ENCODE results near the gene BBS2. TPM values are rescaled to one million over a fixed set of nuclear protein-coding genes. Genes with fewer than 3 reads are reported as not detected.

BBS2 gene
- total and polyA plus RNA-seq, 2 of the 4 experiments (the other 2 are of a cell fraction) = 18.6 to 32.3 TPM

- no peak for DNase-seq
- H2AK5ac ChIP-seq (ENCODE audit: low read depth, low read length) = no peak overlapping the region
- no peak overlapping the region for H2BK5ac ChIP-seq (ENCODE audit: low read depth, low read length, poor library complexity, severe bottlenecking)
- peaks cover 3% of the 10 kb centered on the region; the same call in 1 of the 2 replicates for H3K9me1 ChIP-seq (ENCODE audit: insufficient read depth, low read length)
- H4K5ac ChIP-seq (ENCODE audit: low read depth, low read length) = no peak overlapping the region
- no peak overlapping the region for H3K4me3 ChIP-seq (ENCODE audit: insufficient read depth, low read depth, low read length)
- in situ Hi-C loops (cut with MboI; ENCODE audit: low sequenced_read_pairs) = no loop called here
- no peak overlapping the region for H3K4me2 ChIP-seq (ENCODE audit: low read depth, low read length)
- intact Hi-C loops (cut with micrococcal nuclease) = loop anchor here (2.0 kb wide), 1 partner anchor 13 kb away; no protein-coding TSS in a partner anchor
- H3K23ac ChIP-seq (ENCODE audit: low read depth, low read length) = no peak overlapping the region
- ChIA-PET POLR2A (ENCODE audit: unreplicated experiment) (no interaction called here), CTCF (interaction anchor here (0.7 kb wide), 1 partner anchor 244 kb away, joined by 4 read pairs; no protein-coding TSS in a partner anchor)
- H3K36me3 ChIP-seq (ENCODE audit: control insufficient read depth, insufficient read depth, low read length) = peaks cover 13% of the 10 kb centered on the region
- 100% methylated on average over 2 of the region's 6 CpGs; no CpG with 5 or more reads in 1 of the 2 experiments for WGBS, 2 experiments (ENCODE audit: extremely low coverage in 2 of 2, insufficient read length in 1 of 2)
- no peaks in the 10 kb centered on the region for H3K27me3 ChIP-seq (ENCODE audit: control insufficient read depth, insufficient read depth, low read length)
- no peak overlapping the region for H2BK15ac ChIP-seq (ENCODE audit: low read depth, low read length)
- H4K20me1 ChIP-seq (ENCODE audit: insufficient read depth, low read length) = no peaks in the 10 kb centered on the region
- H4K8ac ChIP-seq (ENCODE audit: low read depth in 2 of 2, low read length in 2 of 2) = no peak overlapping the region
- H2AK9ac ChIP-seq (replicated peaks; ENCODE audit: low read depth, low read length, poor library complexity) = no peak overlapping the region
- H3K4me1 ChIP-seq (ENCODE audit: control insufficient read depth, insufficient read depth, low read length) = no peaks in the 10 kb centered on the region
- no peak overlapping the region for H3K18ac ChIP-seq (ENCODE audit: low read depth, low read length)
- no peak overlapping the region for H2BK120ac ChIP-seq (ENCODE audit: low read depth, low read length)
- H3K27ac ChIP-seq (ENCODE audit: insufficient read depth, low read length) = no peak overlapping the region
- no peak for ATAC-seq (ENCODE audit: low read depth)
- H4K91ac ChIP-seq (ENCODE audit: insufficient read depth, low read depth, low read length) = no peak overlapping the region
- no peaks in the 10 kb centered on the region for H3K9me3 ChIP-seq (ENCODE audit: control insufficient read depth, insufficient read depth, low read length)
- H3K14ac ChIP-seq (replicated peaks; ENCODE audit: low read depth, low read length) = no peak overlapping the region
- no peak overlapping the region for H2AFZ ChIP-seq (replicated peaks; ENCODE audit: low read length, poor library complexity)
- TF ChIP-seq MXI1 (IDR thresholded peaks at IDR 0.05; ENCODE audit: borderline replicate concordance, low read depth, low read length) = no peak
- no peak for TF ChIP-seq USF2 (IDR thresholded peaks at IDR 0.05; ENCODE audit: low read depth, low read length)
- TF ChIP-seq SMC3 (IDR thresholded peaks at IDR 0.05; ENCODE audit: low read depth, low read length) = no peak
- TF ChIP-seq BHLHE40 (IDR thresholded peaks at IDR 0.05; ENCODE audit: low read depth, low read length) = no peak
- TF ChIP-seq RCOR1 (IDR thresholded peaks at IDR 0.05; ENCODE audit: insufficient replicate concordance, low read length) = no peak
- TF ChIP-seq CHD1 (IDR thresholded peaks at IDR 0.05; ENCODE audit: low read depth, low read length) = no peak
- TF ChIP-seq NFE2L2 (IDR thresholded peaks at IDR 0.05; ENCODE audit: low read depth, low read length) = no peak
- H3K79me1 ChIP-seq (ENCODE audit: low read depth in 1 of 2, low read length in 2 of 2) = peaks cover 15 to 29% of the 10 kb centered on the region in 2 experiments
- no peak overlapping the region for H3K4ac ChIP-seq (ENCODE audit: low read depth, low read length)
- H3K56ac ChIP-seq (ENCODE audit: extremely low read depth, insufficient read depth, low read length) = no peak overlapping the region
- no peak overlapping the region for H2BK20ac ChIP-seq (ENCODE audit: low read depth, low read length)
- no peak overlapping the region for H3K9ac ChIP-seq (ENCODE audit: low read depth, low read length)
- BruUV-seq (replicated peaks) = no TSS peak
- dilution Hi-C loops (cut with HindIII; ENCODE audit: low sequenced_read_pairs, unreplicated experiment) = no loop called here
These were observed 61.8 kb downstream of the BBS2 start for GRCh38 chr16:56457927-56458470.
